Left renal pelvis (tissue), 4 donors: ENCODE results near the gene NR4A1. TPM values are rescaled to one million over a fixed set of nuclear protein-coding genes. Genes with fewer than 3 reads are reported as not detected.
"Not testable (repeated sequence)": the region's sequence is repeated elsewhere in the genome, so short reads cannot be mapped to it uniquely, and the experiment has no call there.

ENCODE experiments used
- DNase-seq, 4 donors: peaks; one replicate each; pipeline ENCODE4 v3.0.0-alpha.2; 2013; ENCODE audit warnings: low read depth in 4 of 4, low spot score in 3 of 4
- polyA plus RNA-seq, 4 donors: library from polyadenylated mRNA; unstranded; fragments of 120-200 nt; gene quantifications; one replicate each; pipeline ENCODE4 v1.2.1, GENCODE V29; 2013; ENCODE audit not compliant: insufficient read length in 4 of 4

Gene NR4A1
- polyA plus RNA-seq, 4 donors: 9.1 to 410 (median 18.3) TPM

DNA sequence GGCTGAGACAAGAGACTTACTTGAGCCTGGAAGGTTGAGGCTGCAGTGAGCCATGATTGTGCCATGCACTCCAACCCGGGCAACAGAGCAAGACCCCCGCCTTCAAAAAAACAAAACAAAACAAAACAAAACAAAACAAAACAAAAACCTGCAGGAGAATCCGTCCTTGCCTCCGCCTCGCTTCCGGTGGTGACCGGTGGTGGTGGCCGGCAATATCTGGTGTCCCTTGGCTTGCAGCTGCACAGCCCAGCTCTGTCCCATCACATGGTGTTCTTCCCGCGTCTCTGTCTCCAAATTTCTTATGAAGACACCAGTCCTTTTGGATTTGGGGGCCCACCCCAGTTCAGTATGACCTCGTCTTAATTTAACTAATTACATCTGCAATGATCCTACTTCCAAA, 38.2 kb downstream of the NR4A1 start:
- no peak for DNase-seq

DNA sequence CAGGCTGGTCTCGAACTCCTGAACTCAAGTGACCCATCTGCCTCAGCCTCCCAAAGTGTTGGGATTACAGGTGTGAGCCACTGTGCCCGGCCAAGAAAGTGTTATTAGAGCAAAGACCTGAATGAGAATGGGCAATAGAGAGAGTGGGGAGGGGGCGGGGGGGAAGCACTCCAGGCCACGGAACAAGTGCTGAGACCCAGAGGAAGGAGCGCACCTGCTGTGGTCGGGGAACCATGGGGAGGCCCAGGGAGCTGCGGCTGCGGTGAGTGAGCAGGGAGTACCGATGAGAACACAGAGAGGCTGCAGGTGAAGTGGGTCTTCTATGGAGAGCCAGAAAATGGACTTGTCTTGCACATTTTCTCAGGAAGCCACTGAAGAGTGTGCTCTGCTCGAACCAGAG, 39.0 kb downstream of the NR4A1 start:
- no peak for DNase-seq

DNA sequence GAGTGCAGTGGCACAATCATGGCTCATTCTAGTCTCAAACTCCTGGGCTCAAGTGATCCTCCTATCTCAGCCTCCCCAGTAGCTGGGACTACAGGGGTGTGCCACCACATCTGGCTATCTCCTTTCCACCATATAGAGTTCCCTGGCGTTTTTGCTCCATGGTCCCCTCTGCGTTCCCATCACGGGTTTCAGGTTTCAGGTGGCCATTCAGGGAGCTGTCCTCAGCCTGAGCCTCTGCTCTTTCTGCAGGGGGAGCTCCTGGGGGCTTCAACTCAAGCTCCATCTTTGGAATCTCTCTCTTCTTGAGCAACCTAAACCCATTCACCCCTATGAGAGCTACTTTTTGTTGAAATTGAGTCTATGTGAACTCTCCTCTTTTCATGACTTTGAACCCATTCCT, 39.8 kb downstream of the NR4A1 start:
- no peak for DNase-seq

DNA sequence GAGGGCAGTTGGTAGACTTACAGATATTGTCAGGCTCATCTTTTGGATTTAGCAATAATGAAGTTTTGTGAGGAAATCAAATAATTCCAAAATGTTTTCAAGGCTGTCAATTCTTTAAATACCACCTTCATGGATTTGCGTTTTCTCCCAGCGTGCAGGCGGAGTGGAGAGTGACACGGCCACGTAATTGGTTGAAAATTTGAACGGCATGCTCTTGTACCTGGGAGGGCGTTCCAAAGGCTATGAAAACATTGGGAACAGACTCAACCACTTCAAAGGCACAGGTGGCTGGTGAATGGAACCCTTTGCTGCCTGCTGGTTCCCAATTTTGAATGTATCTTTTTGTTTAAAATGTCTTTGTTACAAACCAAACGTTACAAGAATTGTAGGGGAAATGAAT, 40.6 kb downstream of the NR4A1 start:
- no peak for DNase-seq

DNA sequence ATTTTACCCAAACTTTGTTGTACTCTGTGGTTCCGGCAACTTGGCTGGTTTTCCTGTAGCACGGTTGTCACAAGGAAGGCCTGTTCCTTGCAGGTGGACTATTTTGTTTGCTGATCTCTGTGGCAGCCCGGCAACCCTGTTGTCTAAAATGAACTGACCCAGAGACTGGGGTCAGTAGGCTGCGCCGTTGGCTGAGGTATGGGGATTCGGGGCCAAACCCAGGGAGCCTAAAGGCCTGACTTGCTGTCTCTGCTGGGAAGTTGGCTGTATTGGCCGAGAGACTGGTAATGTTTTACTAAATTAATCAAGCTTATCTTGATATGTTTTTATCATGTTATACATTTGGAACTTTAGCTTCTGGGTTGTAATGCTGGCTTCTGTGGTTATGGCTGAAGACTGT, 42.1 kb downstream of the NR4A1 start:
- DNase-seq: no peak

DNA sequence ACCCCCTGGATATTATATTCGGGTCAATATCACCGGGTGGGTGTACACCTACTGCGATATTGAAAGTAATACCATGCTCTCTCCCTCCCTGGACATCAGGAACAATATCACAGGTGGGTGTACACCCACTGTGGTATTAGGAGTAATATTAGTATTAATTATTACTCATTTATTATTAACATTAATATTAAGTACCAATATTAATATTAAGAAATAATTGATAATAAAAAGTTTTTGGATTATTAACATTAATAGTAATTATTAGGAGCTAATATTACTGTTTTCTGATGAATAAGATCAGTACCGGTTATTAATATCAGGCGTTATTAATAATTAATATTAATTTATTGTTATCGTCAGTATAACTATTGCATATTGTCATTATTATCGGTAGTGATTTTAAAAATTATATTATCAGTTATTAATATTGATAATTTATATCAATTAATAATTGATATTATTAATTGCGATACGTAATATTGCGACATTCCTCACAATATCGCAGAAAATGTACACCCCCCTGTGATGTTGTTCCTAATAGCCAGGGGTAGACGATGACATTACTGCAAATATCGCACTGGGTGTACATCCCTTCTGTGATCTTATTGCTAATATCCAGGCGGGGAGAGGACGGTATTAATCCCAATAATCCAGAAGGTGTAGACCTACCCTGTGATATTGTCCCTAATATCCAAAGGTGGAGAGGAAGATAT, 45.2 kb downstream of the NR4A1 start:
- no peak for DNase-seq

DNA sequence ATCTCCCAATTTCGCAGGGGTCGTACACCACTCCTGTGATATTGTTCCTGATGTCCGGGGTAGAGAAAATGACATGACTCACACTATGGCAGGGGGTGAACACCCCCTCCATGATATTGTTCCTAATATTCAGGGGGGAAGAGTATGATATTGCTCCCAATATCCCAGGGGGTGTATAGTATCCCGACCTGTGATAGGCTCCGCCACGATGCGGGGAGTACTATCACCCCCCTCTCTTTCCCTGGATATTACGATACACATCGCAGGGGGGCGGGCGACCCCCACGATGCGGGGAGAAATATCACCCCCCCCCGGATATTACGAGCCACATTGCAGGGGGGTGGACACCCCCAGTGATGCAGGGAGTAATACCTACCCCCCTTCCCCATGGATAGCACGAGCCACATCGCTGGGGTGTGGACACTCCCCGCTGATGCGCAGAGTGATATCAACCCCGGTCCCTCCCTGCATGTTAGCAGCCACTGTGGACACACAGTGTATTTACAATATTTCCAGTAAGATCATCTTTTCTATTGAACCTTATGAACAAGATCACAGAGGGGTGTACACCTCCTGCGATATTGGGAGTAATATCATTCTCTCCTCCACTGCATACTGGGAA, 45.9 kb downstream of the NR4A1 start:
- DNase-seq: no peak

DNA sequence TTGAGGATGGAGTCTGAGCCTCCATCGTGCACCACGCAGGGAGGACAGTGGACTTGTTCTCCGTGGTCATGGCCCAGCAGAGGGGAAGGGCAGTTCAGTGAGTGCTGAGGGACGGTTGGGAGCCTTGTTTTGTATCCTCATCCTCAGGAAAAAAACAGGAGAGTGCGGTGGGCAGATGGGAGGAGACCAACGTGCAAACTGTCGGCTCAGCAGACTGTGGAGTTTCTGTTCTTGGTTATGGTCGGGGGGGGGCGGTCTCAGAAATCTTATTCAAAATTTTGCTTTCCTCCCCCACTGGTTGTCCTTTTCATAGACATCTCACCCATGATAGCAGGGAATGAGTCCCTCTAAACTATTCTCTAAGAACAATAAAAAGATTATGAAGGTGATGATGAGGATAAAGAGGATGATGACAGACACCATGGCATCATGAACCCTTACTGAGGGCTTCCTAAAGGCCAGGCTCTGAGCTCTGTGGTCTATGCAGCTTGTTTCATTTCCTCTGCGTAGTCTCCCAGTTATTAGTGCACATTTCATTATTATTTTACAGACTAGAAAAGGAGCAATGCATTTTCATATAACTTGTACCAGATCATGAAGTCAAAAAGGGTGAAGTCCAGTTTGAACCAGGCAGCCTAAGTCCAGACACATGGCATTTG, 53.3 kb downstream of the NR4A1 start:
- not testable (repeated sequence) for DNase-seq

Other genes starting within 250 kb of the NR4A1 start
- gene FIGNL2, start 202.7 kb upstream of the NR4A1 start, polyA plus RNA-seq: 1 to 10 TPM; 2.8 to 5.5 (median 3.9) TPM
- under 1 TPM in 3 of 4 donors, not detected in 1; 0.22 to 0.53 (median 0.36) TPM for gene ANKRD33, start 163.3 kb upstream of the NR4A1 start, polyA plus RNA-seq
- gene ACVRL1, start 143.9 kb upstream of the NR4A1 start, polyA plus RNA-seq: 10 to 100 TPM; 21.4 to 35.4 (median 30.6) TPM
- gene ACVR1B, start 99.7 kb upstream of the NR4A1 start, polyA plus RNA-seq: 10 to 100 TPM; 22.5 to 61.6 (median 55.0) TPM
- gene TAMALIN, start 44.5 kb upstream of the NR4A1 start, polyA plus RNA-seq: 10 to 100 TPM; 15.7 to 20.4 (median 18.1) TPM
- gene ATG101, start 18.5 kb downstream of the NR4A1 start, polyA plus RNA-seq: 10 to 100 TPM; 21.7 to 28.3 (median 25.6) TPM
- gene SMIM41, start 28.3 kb downstream of the NR4A1 start, polyA plus RNA-seq: under 1 TPM in 2 of 4 donors, not detected in 2; 0.29 to 0.34 TPM
- 1 to 10 TPM in 2 of 4 donors, under 1 TPM in 2; 0.11 to 1.5 (median 0.97) TPM for gene KRT80, start 140.6 kb downstream of the NR4A1 start, polyA plus RNA-seq
- 100 to 1,000 TPM in 2 of 4 donors, 10 to 100 TPM in 1, 1 to 10 TPM in 1; 2.4 to 127 (median 83.6) TPM for gene KRT7, start 181.8 kb downstream of the NR4A1 start, polyA plus RNA-seq
- gene KRT86, start 223.2 kb downstream of the NR4A1 start, polyA plus RNA-seq: under 1 TPM in 1 of 4 donors, not detected in 3; 0.09 TPM
- gene KRT81, start 240.1 kb downstream of the NR4A1 start, polyA plus RNA-seq: not detected